22Rv1 (cell line): ENCODE measurements around the gene B4GALT5.

Source experiments
- ZFX ChIP-seq: fragments of 450-650 bp; IDR thresholded peaks from 2 replicates; pipeline ENCODE4 v1.6.1; 2017; ENCODE audit warnings: antibody characterized with exemption, borderline replicate concordance
- TF ChIP-seq, protein P1 (sequence below): fragments of 450-650 bp; IDR thresholded peaks from 2 replicates; pipeline ENCODE4 v1.5.1; 2017; ENCODE audit warnings: mild to moderate bottlenecking

- TF ChIP-seq, protein P1, sequence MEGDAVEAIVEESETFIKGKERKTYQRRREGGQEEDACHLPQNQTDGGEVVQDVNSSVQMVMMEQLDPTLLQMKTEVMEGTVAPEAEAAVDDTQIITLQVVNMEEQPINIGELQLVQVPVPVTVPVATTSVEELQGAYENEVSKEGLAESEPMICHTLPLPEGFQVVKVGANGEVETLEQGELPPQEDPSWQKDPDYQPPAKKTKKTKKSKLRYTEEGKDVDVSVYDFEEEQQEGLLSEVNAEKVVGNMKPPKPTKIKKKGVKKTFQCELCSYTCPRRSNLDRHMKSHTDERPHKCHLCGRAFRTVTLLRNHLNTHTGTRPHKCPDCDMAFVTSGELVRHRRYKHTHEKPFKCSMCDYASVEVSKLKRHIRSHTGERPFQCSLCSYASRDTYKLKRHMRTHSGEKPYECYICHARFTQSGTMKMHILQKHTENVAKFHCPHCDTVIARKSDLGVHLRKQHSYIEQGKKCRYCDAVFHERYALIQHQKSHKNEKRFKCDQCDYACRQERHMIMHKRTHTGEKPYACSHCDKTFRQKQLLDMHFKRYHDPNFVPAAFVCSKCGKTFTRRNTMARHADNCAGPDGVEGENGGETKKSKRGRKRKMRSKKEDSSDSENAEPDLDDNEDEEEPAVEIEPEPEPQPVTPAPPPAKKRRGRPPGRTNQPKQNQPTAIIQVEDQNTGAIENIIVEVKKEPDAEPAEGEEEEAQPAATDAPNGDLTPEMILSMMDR = no peak
- TF ChIP-seq ZFX = no peak
Measured at GRCh38 chr20:49737260-49737659, 23.6 kb upstream of the B4GALT5 start.
